HG02885 (cell line): Measurements from ENCODE around the gene ATG13.
"Not testable (repeated sequence)": the region's sequence is repeated elsewhere in the genome, so short reads cannot be mapped to it uniquely, and the experiment has no call there.

ENCODE experiments used
- ATAC-seq: cut with Tn5 transposase; IDR thresholded peaks from one replicate; pipeline ENCODE4 v1.9.1; 2021; ENCODE audit warnings: mild to moderate bottlenecking; ENCODE audit not compliant: unreplicated experiment, poor library complexity

ATG13 gene

GRCh38 chr11:46640036-46640788 lies 22.9 kb downstream of the ATG13 start:
- no peak for ATAC-seq

- ATAC-seq, result no peak
Measured at GRCh38 chr11:46641639-46642038, 24.3 kb downstream of the ATG13 start.

- no peak for ATAC-seq
Measured at GRCh38 chr11:46642627-46643335, 25.4 kb downstream of the ATG13 start.

DNA sequence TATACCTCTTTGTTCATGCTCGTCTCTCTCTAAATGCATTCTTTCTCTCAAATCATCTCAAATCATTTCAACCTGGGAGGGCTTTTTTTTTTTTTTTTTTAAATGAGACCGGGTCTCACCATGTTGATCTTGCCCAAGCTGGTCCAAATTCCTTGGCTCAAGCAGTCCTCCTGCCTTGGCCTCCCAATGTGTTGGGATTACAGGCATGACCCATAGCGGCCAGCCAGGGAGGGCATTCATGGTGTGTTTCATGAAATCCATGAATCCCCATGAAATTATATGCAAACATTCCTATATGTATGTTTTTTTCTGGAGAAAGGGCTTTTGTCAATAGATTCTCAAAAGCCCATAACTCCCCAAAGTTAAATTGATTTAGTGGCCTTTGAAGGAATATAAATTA lies 26.2 kb downstream of the ATG13 start:
- ATAC-seq, result no peak

DNA sequence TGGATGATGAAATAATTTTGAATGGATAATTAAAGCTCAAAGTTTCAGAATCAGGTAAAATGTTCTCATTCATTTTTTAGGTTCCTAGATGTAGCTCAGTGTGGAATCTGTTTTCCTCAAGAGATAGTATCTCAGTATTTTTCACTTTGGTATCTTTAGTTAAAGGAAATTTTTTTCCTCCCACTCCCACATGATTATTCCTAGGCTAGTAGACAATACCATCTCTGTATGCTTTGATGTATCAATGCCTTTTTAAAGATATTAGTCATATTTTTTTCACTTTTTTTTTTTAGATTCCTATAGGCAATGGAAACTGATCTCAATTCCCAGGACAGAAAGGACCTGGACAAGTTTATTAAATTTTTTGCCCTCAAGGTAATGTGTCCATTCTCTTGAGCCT lies 26.6 kb downstream of the ATG13 start:
- ATAC-seq, result no peak

DNA sequence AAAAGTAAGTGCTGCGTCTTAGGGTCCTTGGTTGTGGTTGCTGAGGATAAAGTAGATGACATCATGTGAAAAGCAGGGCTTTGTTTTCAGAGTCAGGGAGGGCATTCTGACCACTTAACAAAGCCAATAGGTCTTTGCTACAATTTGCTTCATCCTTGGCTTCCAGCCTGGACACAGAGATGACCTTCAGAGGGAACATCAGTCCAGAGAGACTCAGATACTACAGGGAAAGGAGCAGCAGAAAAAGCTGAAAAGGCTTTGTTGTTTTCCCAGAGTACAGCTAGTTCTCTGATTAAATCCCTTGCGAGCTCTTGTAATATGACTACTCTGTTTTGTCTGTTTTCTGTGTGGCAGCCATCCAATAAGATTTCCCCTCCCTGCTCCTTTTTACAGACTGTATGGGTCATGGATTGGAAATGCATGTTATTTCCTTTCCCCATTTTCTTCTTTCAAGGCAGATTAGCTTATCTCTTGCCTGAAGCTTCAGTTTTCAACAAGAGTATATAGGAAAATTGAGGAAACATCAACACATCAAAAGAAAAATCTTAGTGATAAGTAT lies 31.9 kb downstream of the ATG13 start:
- no peak for ATAC-seq

- no peak for ATAC-seq
Measured at GRCh38 chr11:46655631-46656030, 38.3 kb downstream of the ATG13 start.

DNA sequence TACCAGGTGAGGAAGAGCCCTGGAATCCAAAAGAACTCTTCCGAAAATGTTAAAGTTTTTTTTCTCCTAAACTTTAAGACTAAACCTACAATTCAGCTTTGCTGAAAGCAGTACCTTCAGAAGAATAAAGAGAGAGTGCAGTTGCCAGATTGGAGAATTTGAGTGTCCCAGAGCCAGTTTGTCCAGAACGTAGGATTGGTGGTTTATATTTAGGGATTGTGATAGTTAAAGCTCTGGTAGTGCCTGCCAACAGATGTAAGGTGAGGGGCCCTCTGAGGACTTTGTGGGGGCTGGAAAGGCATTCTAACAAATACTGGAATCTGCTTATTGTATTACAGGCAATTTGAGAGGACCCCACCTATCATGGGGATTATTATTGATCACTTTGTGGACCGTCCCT lies 39.8 kb downstream of the ATG13 start:
- no peak for ATAC-seq

- ATAC-seq, result no peak
Measured at GRCh38 chr11:46658259-46658658, 40.9 kb downstream of the ATG13 start.

- no peak for ATAC-seq
Measured at GRCh38 chr11:46659908-46660307, 42.6 kb downstream of the ATG13 start.

DNA sequence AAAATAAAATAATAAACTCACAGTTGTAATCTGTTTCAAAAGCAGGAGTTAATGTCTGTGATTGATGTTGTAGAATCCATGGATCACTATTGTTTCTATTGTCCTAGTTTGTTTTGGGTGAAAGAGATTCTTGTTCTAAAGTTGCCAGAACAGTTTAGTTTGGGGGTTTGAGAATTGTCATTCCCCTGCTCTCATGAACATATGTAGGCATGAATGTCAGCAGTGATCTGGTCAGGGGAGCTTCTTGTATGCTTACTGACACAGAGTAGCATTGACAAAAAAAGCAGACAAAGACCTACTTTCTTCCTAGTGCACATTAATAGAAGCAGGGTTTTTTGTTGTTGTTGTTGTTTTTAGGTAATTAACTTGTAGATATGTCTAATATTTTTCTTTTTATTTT lies 44.5 kb downstream of the ATG13 start:
- ATAC-seq, result no peak

DNA sequence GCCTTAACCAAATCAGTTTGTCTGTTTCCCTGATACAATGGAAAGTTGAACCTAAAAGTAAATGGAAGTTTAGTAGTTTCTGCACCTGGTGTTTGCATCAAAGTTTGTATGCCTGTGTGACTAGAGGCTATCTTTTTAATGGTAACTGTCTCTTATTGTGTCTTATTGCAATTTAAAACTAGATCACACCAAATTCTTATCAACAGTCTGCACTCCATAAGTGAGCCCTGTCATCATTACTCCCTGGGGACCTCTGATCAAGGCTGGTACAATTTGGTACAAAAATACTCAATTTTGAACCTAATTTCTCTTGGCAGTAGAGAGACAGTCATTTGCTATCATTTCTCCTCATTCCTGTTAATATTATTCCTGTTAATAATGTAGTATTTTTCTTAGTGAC lies 45.0 kb downstream of the ATG13 start:
- no peak for ATAC-seq

DNA sequence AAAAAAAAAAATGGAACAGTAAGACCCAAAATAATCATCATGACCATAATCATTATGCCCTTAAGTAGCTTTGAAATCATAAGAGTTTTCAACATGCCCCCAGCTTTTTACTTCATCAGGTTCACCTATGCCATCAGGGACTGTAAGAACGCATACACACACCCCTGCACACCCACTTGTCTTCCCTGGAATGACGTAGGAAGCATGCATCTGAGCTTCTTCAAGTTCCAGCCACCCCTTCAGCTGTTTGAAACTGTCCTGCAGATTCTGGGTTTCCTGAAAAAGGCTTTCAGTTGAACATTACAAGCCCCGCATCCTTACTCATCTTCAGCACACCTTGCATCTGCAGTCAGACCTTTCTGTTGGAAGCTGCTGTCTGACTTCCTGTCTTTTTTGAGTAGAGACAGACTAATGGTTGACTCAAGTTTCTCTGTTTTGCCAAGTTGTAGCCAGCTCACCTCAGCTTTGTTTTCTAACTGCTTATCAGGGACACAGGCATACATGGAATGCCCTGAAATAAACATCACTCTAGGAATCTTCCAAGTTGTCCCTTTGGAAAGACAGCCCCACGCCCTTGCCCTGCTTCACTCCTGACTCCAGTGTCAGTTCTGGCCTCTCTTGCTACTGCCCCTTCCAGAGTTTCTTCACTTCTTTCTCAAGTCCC lies 46.1 kb downstream of the ATG13 start:
- ATAC-seq, result no peak

DNA sequence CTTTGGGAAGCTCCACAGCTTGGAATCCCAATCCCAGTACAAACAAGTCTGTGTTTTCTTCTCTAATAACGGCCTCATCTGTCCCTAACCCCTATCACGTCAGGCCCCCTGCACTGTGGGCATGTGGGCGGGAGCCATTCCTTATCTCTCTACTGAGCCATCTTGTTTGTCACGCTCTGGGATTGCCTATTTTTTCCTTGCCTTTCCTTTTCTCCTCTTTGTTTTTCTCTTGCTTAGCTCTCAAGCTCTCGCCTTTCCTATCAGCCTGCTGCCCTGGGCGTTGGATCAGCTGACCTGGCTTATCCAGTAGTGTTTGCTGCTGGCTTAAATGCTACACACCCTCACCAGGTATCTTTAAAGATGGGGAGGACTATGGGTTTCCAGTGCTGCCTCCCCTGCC lies 47.3 kb downstream of the ATG13 start:
- ATAC-seq, result no peak

DNA sequence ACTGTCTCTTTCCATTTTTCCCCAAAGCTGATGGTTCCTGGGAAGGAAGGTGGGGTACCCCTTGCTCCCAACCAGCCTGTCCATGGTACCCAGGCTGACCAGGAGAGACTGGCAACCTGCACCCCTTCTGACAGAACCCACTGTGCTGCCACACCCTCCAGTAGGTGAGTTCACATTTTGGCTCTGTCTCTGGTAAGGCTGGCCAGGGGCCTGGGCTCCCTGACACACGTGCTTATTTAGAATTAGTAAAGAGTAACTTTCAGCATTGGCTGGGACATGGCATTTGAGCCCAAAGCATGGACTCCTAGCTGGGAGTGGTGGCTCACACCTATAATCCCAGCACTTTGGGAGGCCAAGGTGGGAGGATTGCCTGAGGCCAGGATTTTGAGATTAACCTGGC lies 48.0 kb downstream of the ATG13 start:
- no peak for ATAC-seq

- ATAC-seq, result no peak
Measured at GRCh38 chr11:46666516-46666915, 49.2 kb downstream of the ATG13 start.

DNA sequence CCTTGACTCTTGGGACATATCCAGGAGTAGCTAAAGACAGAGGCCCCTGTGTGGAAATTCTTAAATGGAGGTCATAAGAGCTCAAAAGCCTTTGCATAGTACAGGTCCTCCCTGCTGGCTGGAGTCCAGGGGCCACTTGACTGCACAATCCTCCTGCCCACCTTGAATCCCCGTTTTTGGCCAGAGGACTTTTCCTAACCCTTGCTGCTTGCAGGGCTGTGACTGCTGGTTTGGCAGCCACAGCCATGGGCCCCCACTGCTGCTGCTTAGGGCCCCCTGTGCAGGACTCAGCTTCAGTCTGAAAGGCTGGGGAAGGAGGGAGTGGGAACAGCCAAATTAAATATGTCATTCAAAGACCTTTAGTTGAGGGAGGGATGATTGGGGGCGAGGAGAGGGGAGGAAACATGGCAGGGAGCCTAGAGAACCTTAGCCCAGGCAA lies 49.7 kb downstream of the ATG13 start:
- ATAC-seq, result no peak

DNA sequence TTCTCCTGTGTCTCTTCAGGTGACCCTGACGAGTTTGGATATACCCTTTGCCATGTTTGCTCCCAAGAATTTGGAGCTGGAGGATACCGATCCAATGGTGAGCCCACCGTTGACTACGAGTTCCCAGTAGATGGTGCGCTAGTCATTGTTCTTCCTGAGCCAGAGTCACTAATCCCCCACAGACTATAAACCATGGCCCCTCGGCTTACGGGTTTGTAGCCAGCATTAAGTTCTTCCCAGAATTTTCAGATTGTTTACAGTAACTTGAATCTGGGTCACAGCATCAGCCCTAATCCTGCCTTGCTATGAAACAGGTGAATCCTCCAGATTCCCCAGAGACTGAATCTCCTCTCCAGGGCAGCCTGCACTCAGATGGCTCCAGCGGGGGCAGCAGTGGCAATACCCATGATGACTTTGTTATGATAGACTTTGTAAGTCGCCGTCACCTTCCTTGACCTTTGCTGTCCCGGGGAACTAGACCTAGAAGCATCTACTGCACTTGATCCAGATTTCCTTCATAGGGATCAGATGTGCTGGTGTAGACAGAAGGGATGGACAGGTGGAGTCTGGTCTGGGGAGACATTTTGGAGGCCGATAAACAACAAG lies 51.2 kb downstream of the ATG13 start:
- ATAC-seq, result no peak

DNA sequence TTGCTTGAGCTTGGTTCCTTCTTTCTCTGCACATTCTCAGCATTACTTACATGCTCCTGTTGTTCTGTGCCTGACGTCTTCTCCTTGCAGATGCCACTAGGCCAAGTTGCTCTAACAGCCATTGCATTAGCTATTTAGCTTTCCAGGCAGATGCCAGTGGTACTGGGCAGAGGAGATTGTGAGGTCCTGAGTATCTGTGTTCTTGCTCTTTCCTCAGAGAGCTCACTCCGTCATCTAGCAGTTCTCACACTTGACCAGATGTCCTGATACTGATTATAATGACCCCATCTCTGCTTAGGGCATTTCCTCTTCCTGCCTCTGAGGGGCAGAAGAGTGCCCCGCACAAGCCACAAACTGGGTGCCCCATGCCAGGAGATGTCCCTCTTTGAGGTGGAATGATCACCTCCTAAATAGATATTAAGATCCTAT lies 52.4 kb downstream of the ATG13 start:
- ATAC-seq, result no peak

GRCh38 chr11:46670521-46670920 lies 53.2 kb downstream of the ATG13 start:
- ATAC-seq, result not testable (repeated sequence)

DNA sequence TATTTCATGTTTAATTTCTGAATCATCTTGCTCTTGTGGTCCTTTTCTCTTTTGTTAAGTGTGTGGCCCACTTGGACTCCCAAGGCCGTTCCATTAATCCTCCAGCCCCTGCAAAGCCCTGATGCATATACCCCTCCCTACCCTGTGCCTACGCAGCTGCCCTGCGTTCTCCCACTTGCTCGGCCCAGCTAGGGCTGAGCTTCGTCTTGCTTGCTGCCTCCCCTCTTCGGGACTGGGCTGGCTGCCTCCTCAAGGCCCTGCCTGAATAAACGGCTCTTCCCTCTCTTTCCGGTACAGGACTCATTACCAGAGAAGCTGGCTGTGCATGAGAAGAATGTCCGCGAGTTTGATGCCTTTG lies 54.6 kb downstream of the ATG13 start:
- no peak for ATAC-seq
